ENCODE results near the gene PATL2. TPM values are rescaled to one million over a fixed set of nuclear protein-coding genes. Genes with fewer than 3 reads are reported as not detected.

Gene PATL2
- total and polyA plus RNA-seq, 2 experiments from 2014 or later = 0.19 TPM; not detected in 1

DNA sequence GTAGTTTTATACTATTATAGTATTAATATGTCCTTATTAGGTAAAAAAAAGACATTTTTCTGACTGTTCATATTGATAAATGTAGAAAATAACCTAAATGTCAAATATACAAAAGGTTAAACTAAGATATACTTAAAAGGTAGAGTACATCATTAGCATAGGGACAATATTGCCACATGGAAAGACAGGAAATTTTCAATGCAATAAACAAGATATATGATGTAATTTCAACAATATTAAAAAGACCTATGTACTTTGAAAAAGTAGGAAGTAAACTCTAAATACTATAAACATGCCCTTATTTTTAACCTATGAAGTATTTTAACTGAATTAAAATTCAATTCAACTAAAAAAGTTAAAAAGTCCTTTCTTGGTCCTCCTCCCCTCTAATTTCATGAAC is 49.5 kb downstream of the PATL2 start:
- Histone ChIP-seq H3K9me2 (ENCODE audit: insufficient read depth) (no peaks in the 10 kb centered on the region), H3F3A (replicated peaks; ENCODE audit: low read depth) (no peaks in the 10 kb centered on the region; the same call in 1 of the 2 replicates), H3K4me3 (peak overlapping the region; percentile 95; the same call in 1 of the 2 replicates), H4K20me1 (replicated peaks; ENCODE audit: insufficient read depth) (no peaks in the 10 kb centered on the region), H3K27me3 (ENCODE audit: insufficient read depth) (no peaks in the 10 kb centered on the region), H2AFZ (no peak overlapping the region), H3K79me2 (replicated peaks; ENCODE audit: insufficient read depth) (peaks cover 10% of the 10 kb centered on the region; the same call in 1 of the 2 replicates), H3K4me2 (no peak overlapping the region; the same call in 1 of the 2 replicates), H3K27ac (ENCODE audit: low read depth) (no peak overlapping the region), H3K4me1 (ENCODE audit: insufficient read depth) (peaks cover 5% of the 10 kb centered on the region; the same call in 1 of the 2 replicates), H3K36me3 (ENCODE audit: insufficient read depth) (no peaks in the 10 kb centered on the region)
- TF ChIP-seq, protein P1, sequence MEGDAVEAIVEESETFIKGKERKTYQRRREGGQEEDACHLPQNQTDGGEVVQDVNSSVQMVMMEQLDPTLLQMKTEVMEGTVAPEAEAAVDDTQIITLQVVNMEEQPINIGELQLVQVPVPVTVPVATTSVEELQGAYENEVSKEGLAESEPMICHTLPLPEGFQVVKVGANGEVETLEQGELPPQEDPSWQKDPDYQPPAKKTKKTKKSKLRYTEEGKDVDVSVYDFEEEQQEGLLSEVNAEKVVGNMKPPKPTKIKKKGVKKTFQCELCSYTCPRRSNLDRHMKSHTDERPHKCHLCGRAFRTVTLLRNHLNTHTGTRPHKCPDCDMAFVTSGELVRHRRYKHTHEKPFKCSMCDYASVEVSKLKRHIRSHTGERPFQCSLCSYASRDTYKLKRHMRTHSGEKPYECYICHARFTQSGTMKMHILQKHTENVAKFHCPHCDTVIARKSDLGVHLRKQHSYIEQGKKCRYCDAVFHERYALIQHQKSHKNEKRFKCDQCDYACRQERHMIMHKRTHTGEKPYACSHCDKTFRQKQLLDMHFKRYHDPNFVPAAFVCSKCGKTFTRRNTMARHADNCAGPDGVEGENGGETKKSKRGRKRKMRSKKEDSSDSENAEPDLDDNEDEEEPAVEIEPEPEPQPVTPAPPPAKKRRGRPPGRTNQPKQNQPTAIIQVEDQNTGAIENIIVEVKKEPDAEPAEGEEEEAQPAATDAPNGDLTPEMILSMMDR (conservative IDR thresholded peaks at IDR 0.05; ENCODE audit: low read depth in 2 of 2) = no peak
- TF ChIP-seq EZH2phosphoT487 (IDR thresholded peaks at IDR 0.05; ENCODE audit: unreplicated experiment) (no peak), POLR2AphosphoS5 (IDR thresholded peaks at IDR 0.05; ENCODE audit: low read depth) (no peak), JUNB (IDR thresholded peaks at IDR 0.05; ENCODE audit: unreplicated experiment) (no peak), ZNF331 (CRISPR knock-in tag; IDR thresholded peaks at IDR 0.05; ENCODE audit: low read depth) (no peak), CREB1 (CRISPR knock-in tag; IDR thresholded peaks at IDR 0.05; ENCODE audit: low read depth) (no peak)
- TF ChIP-seq, protein P2, sequence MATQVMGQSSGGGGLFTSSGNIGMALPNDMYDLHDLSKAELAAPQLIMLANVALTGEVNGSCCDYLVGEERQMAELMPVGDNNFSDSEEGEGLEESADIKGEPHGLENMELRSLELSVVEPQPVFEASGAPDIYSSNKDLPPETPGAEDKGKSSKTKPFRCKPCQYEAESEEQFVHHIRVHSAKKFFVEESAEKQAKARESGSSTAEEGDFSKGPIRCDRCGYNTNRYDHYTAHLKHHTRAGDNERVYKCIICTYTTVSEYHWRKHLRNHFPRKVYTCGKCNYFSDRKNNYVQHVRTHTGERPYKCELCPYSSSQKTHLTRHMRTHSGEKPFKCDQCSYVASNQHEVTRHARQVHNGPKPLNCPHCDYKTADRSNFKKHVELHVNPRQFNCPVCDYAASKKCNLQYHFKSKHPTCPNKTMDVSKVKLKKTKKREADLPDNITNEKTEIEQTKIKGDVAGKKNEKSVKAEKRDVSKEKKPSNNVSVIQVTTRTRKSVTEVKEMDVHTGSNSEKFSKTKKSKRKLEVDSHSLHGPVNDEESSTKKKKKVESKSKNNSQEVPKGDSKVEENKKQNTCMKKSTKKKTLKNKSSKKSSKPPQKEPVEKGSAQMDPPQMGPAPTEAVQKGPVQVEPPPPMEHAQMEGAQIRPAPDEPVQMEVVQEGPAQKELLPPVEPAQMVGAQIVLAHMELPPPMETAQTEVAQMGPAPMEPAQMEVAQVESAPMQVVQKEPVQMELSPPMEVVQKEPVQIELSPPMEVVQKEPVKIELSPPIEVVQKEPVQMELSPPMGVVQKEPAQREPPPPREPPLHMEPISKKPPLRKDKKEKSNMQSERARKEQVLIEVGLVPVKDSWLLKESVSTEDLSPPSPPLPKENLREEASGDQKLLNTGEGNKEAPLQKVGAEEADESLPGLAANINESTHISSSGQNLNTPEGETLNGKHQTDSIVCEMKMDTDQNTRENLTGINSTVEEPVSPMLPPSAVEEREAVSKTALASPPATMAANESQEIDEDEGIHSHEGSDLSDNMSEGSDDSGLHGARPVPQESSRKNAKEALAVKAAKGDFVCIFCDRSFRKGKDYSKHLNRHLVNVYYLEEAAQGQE (IDR thresholded peaks at IDR 0.05; ENCODE audit: unreplicated experiment) = no peak
- TF ChIP-seq, protein P3, sequence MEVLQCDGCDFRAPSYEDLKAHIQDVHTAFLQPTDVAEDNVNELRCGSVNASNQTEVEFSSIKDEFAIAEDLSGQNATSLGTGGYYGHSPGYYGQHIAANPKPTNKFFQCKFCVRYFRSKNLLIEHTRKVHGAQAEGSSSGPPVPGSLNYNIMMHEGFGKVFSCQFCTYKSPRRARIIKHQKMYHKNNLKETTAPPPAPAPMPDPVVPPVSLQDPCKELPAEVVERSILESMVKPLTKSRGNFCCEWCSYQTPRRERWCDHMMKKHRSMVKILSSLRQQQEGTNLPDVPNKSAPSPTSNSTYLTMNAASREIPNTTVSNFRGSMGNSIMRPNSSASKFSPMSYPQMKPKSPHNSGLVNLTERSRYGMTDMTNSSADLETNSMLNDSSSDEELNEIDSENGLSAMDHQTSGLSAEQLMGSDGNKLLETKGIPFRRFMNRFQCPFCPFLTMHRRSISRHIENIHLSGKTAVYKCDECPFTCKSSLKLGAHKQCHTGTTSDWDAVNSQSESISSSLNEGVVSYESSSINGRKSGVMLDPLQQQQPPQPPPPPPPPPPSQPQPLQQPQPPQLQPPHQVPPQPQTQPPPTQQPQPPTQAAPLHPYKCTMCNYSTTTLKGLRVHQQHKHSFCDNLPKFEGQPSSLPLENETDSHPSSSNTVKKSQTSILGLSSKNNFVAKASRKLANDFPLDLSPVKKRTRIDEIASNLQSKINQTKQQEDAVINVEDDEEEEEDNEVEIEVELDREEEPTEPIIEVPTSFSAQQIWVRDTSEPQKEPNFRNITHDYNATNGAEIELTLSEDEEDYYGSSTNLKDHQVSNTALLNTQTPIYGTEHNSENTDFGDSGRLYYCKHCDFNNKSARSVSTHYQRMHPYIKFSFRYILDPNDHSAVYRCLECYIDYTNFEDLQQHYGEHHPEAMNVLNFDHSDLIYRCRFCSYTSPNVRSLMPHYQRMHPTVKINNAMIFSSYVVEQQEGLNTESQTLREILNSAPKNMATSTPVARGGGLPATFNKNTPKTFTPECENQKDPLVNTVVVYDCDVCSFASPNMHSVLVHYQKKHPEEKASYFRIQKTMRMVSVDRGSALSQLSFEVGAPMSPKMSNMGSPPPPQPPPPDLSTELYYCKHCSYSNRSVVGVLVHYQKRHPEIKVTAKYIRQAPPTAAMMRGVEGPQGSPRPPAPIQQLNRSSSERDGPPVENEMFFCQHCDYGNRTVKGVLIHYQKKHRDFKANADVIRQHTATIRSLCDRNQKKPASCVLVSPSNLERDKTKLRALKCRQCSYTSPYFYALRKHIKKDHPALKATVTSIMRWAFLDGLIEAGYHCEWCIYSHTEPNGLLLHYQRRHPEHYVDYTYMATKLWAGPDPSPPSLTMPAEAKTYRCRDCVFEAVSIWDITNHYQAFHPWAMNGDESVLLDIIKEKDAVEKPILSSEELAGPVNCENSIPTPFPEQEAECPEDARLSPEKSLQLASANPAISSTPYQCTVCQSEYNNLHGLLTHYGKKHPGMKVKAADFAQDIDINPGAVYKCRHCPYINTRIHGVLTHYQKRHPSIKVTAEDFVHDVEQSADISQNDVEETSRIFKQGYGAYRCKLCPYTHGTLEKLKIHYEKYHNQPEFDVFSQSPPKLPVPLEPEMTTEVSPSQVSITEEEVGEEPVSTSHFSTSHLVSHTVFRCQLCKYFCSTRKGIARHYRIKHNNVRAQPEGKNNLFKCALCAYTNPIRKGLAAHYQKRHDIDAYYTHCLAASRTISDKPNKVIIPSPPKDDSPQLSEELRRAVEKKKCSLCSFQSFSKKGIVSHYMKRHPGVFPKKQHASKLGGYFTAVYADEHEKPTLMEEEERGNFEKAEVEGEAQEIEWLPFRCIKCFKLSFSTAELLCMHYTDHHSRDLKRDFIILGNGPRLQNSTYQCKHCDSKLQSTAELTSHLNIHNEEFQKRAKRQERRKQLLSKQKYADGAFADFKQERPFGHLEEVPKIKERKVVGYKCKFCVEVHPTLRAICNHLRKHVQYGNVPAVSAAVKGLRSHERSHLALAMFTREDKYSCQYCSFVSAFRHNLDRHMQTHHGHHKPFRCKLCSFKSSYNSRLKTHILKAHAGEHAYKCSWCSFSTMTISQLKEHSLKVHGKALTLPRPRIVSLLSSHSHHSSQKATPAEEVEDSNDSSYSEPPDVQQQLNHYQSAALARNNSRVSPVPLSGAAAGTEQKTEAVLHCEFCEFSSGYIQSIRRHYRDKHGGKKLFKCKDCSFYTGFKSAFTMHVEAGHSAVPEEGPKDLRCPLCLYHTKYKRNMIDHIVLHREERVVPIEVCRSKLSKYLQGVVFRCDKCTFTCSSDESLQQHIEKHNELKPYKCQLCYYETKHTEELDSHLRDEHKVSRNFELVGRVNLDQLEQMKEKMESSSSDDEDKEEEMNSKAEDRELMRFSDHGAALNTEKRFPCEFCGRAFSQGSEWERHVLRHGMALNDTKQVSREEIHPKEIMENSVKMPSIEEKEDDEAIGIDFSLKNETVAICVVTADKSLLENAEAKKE (CRISPR knock-in tag; IDR thresholded peaks at IDR 0.05) = no peak
- TF ChIP-seq, protein P4, sequence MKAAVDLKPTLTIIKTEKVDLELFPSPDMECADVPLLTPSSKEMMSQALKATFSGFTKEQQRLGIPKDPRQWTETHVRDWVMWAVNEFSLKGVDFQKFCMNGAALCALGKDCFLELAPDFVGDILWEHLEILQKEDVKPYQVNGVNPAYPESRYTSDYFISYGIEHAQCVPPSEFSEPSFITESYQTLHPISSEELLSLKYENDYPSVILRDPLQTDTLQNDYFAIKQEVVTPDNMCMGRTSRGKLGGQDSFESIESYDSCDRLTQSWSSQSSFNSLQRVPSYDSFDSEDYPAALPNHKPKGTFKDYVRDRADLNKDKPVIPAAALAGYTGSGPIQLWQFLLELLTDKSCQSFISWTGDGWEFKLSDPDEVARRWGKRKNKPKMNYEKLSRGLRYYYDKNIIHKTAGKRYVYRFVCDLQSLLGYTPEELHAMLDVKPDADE (IDR thresholded peaks at IDR 0.05) = no peak
- DNase-seq (ENCODE audit: low spot score) (no peak), ATAC-seq (no peak)
- Mint-ChIP-seq H3K4me3 (peak overlapping the region; percentile 15; the same call in 1 of the 3 replicates), H3K36me3 (ENCODE audit: low read depth) (peaks cover 13% of the 10 kb centered on the region), H3K9me3 (no peaks in the 10 kb centered on the region), H3K27me3 (ENCODE audit: insufficient read depth, low read depth, poor library complexity) (peaks cover 4% of the 10 kb centered on the region), H3K4me1 (peaks cover 10% of the 10 kb centered on the region), H3K27ac (no peak overlapping the region)
